SU-DHL-6 (cell line): ENCODE data around the gene SFRP5.

ENCODE experiments used
- EZH2phosphoT487 ChIP-seq: fragments of 200-600 bp; sonication (generic), shearing (Covaris generic); conservative IDR thresholded peaks from 2 replicates; pipeline ENCODE4 v1.6.1; 2018; ENCODE audit warnings: mild to moderate bottlenecking, antibody characterized with exemption, low read length, moderate library complexity, mixed read lengths
- TF ChIP-seq, protein P1 (sequence below): fragments of 200-600 bp; sonication (generic); IDR thresholded peaks from one replicate; pipeline ENCODE4 v1.5.1; 2017; ENCODE audit warnings: antibody characterized with exemption, mild to moderate bottlenecking, low read length, moderate library complexity; ENCODE audit not compliant: insufficient read depth, poor library complexity, severe bottlenecking

DNA sequence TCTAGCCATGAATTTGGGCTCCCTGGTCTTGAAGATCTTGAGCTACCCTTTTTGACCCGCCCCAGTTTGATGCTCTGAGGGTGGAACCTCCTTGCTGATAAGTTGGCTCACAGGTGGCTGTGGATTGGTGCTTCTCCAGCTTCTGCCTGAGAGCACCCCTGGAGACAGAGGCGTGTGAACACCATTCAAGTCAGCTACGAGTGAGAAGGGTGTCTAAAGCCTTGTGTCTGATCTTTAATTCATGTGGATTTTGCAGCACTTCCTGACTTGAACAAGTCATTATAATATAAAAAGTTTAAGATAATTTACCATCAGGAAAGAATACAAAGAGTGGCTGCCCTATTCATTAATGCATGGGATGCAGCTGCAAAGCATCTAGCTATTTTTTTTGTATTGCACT, 40.2 kb upstream of the SFRP5 start:
- TF ChIP-seq, protein P1, sequence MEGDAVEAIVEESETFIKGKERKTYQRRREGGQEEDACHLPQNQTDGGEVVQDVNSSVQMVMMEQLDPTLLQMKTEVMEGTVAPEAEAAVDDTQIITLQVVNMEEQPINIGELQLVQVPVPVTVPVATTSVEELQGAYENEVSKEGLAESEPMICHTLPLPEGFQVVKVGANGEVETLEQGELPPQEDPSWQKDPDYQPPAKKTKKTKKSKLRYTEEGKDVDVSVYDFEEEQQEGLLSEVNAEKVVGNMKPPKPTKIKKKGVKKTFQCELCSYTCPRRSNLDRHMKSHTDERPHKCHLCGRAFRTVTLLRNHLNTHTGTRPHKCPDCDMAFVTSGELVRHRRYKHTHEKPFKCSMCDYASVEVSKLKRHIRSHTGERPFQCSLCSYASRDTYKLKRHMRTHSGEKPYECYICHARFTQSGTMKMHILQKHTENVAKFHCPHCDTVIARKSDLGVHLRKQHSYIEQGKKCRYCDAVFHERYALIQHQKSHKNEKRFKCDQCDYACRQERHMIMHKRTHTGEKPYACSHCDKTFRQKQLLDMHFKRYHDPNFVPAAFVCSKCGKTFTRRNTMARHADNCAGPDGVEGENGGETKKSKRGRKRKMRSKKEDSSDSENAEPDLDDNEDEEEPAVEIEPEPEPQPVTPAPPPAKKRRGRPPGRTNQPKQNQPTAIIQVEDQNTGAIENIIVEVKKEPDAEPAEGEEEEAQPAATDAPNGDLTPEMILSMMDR = no peak
- no peak for TF ChIP-seq EZH2phosphoT487
